Small intestine (tissue), 7 donors: ENCODE data around the gene PMM1. TPM values are rescaled to one million over a fixed set of nuclear protein-coding genes. Genes with fewer than 3 reads are reported as not detected.
"Not testable (repeated sequence)": the region's sequence is repeated elsewhere in the genome, so short reads cannot be mapped to it uniquely, and the experiment has no call there.

Experiments used
- DNase-seq, 2 donors: peaks; one replicate each; pipeline versions ENCODE4 v3.0.0 to v3.0.0-alpha.2; 2013
- FAIRE-seq: peaks from 2 replicates; lab custom pipeline; 2012; peaks lifted over from hg19 to GRCh38; lab: Jason Lieb, UNC
- H3K27ac ChIP-seq, 3 donors: one replicate each; pipeline ENCODE4 v1.5.1; 2013; ENCODE audit warnings: low read length in 2 of 3, mild to moderate bottlenecking in 2 of 3, control low read depth in 1 of 3, inconsistent platforms in 1 of 3, low read depth in 1 of 3, moderate library complexity in 1 of 3
- H3K27me3 ChIP-seq, 3 donors: one replicate each; pipeline ENCODE4 v1.6.1; 2013; ENCODE audit warnings: low read length in 3 of 3, inconsistent platforms in 1 of 3; ENCODE audit not compliant: control insufficient read depth in 3 of 3, insufficient read depth in 3 of 3
- H3K36me3 ChIP-seq, 3 donors: one replicate each; pipeline ENCODE4 v1.6.1; 2013; ENCODE audit warnings: low read length in 3 of 3, inconsistent platforms in 1 of 3, low read depth in 1 of 3, mild to moderate bottlenecking in 1 of 3, moderate library complexity in 1 of 3; ENCODE audit not compliant: control insufficient read depth in 3 of 3, insufficient read depth in 2 of 3
- H3K4me1 ChIP-seq, 3 donors: one replicate each; pipeline ENCODE4 v1.6.1; 2013; ENCODE audit warnings: low read length in 2 of 3, inconsistent platforms in 1 of 3, low read depth in 1 of 3, mild to moderate bottlenecking in 1 of 3, moderate library complexity in 1 of 3; ENCODE audit not compliant: control insufficient read depth in 3 of 3, insufficient read depth in 2 of 3
- H3K4me3 ChIP-seq, 3 donors: one replicate each; pipeline ENCODE4 v1.5.1; 2013; ENCODE audit warnings: low read length in 3 of 3, control low read depth in 1 of 3, inconsistent platforms in 1 of 3, low read depth in 1 of 3, mild to moderate bottlenecking in 1 of 3, moderate library complexity in 1 of 3
- H3K9me3 ChIP-seq, 2 donors: one replicate each; pipeline ENCODE4 v1.6.1; 2013; ENCODE audit warnings: low read depth in 1 of 2, low read length in 1 of 2; ENCODE audit not compliant: control insufficient read depth in 2 of 2, insufficient read depth in 1 of 2
- WGBS, 3 donors: extraction: QIAGEN DNeasy Blood & Tissue Kit; methylation state at CpG; one replicate each; pipeline ENCODE4 v1.1.7; 2013; 5-methylcytosine and 5-hydroxymethylcytosine counted together
- polyA plus RNA-seq, 4 donors: library from polyadenylated mRNA; stranded (reverse) in 3 of 4; unstranded in 1 of 4; fragments of 200-250 nt in 3 of 4; fragments of 120-200 nt in 1 of 4; gene quantifications; one replicate each; pipeline versions ENCODE4 v1.2.1 to v1.2.3, GENCODE V29; 2013
- donor health status: healthy with polysubstance abuse.
- donor health status: control.
- donor health status: control.
- donor health status: Bipolar disorder and iron deficiency.
- donor health status: healthy.

The PMM1 gene
- polyA plus RNA-seq, 4 donors: 45.5 to 125 (median 90.4) TPM

DNA sequence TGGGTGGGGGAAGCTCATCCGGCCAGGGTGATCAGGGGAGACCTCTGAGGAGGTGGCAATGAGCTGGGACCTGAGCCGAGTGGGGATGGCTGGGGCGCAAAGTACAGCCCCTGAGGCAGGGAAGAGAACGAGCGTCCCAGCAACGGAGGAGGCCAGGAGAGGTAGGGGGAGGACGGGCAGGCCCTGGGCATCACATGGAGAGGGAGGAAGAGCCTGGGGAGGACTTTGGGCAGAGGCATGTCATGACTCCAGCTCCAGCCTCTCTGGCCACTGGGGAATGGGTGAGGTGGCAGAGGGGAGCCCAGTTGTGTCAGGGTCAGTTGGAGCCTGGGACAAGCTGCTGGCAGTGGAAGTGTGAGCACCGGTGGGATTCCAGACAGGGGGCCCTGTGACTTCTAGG is 11.5 kb downstream of the PMM1 start:
- Histone ChIP-seq H3K4me1 (no peaks in the 10 kb centered on the region), H3K36me3 (peaks cover 10 to 93% (median 10%) of the 10 kb centered on the region in 3 donors), H3K27me3 (no peaks in the 10 kb centered on the region), H3K9me3 (no peaks in the 10 kb centered on the region), H3K27ac (no peak overlapping the region), H3K4me3 (no peak overlapping the region)
- DNase-seq (no peak), FAIRE-seq (no peak)
- WGBS, 3 donors: 93 to 97% (median 93%) methylated on average over 8 of the region's 8 CpGs

DNA sequence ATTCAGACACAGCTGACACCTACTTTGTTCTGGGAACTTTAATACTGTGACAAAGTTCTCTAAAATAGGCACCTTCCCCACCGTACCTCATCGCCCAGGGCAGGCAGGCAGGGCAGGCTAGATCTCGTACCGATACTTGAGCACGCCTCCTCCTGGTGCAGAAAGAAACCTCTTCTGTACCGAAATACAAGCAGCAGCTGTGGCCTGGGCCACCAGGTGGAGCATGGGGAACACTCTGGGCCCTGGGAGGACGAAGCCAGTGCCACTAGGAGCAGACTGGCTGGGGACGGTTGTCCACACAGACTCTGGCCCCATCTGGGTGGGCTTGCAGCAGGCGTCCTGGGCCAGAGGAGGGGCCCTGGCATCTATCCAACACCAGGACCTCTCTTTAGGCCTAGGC is 12.8 kb downstream of the PMM1 start:
- no peaks in the 10 kb centered on the region for H3K9me3 ChIP-seq
- H3K27ac ChIP-seq: no peak overlapping the region
- FAIRE-seq: no peak
- peak; percentile 60 to 61 for DNase-seq
- H3K4me1 ChIP-seq: no peaks in the 10 kb centered on the region
- no peaks in the 10 kb centered on the region for H3K27me3 ChIP-seq
- H3K4me3 ChIP-seq: no peak overlapping the region
- H3K36me3 ChIP-seq: peaks cover 0 to 80% (median 10%) of the 10 kb centered on the region in 3 donors
- WGBS, 3 donors: 74 to 79% (median 75%) methylated on average over 9 of the region's 9 CpGs

DNA sequence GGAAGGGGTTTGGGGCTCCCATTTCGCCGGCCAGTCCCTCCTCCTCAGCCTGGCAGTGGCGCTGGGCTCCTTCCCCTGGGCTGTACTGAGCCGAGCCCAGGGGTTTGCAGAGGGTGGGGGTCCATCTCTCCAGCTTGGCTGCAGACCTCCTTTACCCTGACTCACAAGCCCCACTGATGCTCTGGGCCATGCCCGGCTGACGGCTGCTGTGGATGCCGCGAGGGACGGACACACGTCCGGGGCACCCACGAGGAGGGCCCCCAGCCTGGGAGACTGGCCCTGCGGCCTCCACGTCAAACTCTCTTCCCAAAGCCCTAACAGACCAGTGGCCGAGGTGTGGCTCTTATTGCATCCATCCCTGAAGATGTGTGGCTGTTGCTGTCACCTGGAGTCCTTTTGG is 14.1 kb downstream of the PMM1 start:
- Histone ChIP-seq H3K27me3 (no peaks in the 10 kb centered on the region), H3K4me1 (no peaks in the 10 kb centered on the region), H3K27ac (no peak overlapping the region), H3K9me3 (no peaks in the 10 kb centered on the region), H3K36me3 (peaks cover 0 to 69% (median 10%) of the 10 kb centered on the region in 3 donors), H3K4me3 (no peak overlapping the region)
- FAIRE-seq (no peak), DNase-seq (no peak)
- WGBS, 3 donors: 87 to 93% (median 93%) methylated on average over 14 to 15 of the region's 15 CpGs

DNA sequence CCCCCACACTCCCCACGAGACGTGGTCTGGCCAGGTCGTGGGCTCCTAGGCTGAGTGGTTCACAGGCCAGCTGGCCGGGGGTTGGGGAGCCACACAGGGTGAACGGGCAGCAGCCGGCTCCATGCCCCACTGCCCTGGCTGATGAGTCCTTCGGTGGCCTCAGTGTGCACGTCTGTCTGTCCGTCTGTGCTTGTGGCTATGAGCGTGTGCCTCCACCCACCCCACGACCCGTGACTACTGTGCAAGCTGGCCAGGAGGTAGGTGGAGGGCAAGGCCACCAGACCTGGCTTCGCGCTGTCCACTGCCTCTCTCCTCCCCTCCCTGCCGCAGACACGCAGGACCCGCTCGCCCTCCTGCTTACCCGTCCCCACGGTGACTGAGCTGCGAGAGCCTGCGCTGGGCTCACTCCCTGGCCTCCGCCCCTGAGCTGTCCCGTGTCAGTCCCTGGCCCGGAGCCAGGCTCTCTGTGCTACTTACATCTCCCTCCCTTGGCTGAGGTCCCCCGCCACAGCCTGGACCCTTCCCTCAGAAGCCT is 14.7 kb downstream of the PMM1 start:
- FAIRE-seq (no peak), DNase-seq (no peak)
- peaks cover 0 to 63% (median 10%) of the 10 kb centered on the region in 3 donors for H3K36me3 ChIP-seq
- no peaks in the 10 kb centered on the region for H3K27me3 ChIP-seq
- WGBS, 3 donors: 72 to 79% (median 77%) methylated on average over 25 to 26 of the region's 26 CpGs
- no peaks in the 10 kb centered on the region for H3K9me3 ChIP-seq
- H3K4me3 ChIP-seq: no peak overlapping the region
- peaks cover 0 to 2% (median 0%) of the 10 kb centered on the region in 3 donors for H3K4me1 ChIP-seq
- no peak overlapping the region for H3K27ac ChIP-seq

DNA sequence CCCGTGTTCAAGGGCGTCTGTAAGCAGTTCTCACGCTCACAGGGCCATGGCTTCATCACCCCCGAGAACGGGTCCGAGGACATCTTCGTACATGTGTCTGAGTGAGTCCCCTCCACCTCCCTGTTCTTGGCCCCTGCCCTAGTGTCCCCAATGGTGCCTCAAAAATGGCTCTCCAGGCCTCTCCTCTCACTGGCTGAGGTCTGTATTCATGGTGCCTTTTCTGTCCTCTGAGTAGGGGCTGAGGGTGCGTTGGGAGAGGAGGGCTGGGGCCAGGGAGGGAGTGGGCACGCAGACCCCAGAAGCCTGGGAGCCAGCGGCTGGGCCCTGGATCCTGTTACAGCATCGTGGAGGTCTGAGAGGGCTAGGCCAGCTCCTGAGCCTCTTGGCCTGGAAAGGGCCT is 16.0 kb downstream of the PMM1 start:
- H3K9me3 ChIP-seq: no peaks in the 10 kb centered on the region
- no peak overlapping the region for H3K27ac ChIP-seq
- peaks cover 0 to 4% (median 0%) of the 10 kb centered on the region in 3 donors for H3K4me1 ChIP-seq
- DNase-seq (no peak), FAIRE-seq (no peak)
- H3K27me3 ChIP-seq: no peaks in the 10 kb centered on the region
- peaks cover 0 to 51% (median 10%) of the 10 kb centered on the region in 3 donors for H3K36me3 ChIP-seq
- WGBS, 3 donors: 88 to 91% (median 90%) methylated on average over 11 of the region's 11 CpGs
- no peak overlapping the region for H3K4me3 ChIP-seq

DNA sequence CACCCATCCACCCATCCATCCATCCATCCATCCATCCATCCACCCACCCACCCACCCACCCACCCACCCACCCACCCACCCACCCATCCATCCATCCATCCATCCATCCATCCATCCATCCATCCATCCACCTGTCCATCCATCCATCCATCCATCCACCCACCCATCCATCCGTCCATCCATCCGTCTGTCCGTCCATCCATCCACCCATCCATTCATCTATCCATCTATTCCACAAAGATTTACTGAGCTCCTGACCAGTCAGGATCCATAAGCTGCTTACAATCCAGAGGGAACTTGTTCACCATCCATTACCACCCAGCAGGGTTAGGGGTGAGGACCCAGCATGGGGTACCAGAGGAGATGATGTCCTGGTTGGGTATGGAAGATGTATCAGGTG is 17.3 kb downstream of the PMM1 start:
- not testable (repeated sequence) for H3K4me1 ChIP-seq, FAIRE-seq, H3K27ac ChIP-seq, H3K27me3 ChIP-seq, DNase-seq, H3K4me3 ChIP-seq, H3K9me3 ChIP-seq
- H3K36me3 ChIP-seq: peaks cover 0 to 37% (median 5%) of the 10 kb centered on the region in 3 donors
- 89 to 96% (median 94%) methylated on average over 3 of the region's 3 CpGs for WGBS, 3 donors

DNA sequence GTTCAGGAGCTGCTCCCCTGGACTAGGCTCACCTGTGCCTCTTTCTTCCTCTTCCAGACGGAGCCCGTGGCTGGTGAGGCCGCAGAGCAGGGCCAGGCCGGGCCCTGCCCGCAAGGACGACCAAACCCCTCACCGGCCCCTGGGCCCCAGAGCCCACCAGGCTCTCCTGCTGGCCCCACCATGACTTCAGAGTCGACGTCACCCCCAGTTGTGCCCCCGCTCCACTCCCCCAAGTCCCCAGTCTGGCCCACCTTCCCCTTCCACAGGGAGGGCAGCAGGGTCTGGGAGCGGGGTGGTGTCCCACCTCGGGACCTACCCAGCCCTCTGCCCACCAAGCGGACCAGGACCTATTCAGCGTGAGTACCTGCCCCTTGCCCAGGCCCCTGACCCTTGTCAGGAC is 17.9 kb downstream of the PMM1 start:
- no peak overlapping the region for H3K4me3 ChIP-seq
- H3K27ac ChIP-seq: no peak overlapping the region
- peaks cover 0 to 4% (median 0%) of the 10 kb centered on the region in 3 donors for H3K4me1 ChIP-seq
- peaks cover 0 to 32% (median 3%) of the 10 kb centered on the region in 3 donors for H3K36me3 ChIP-seq
- no peaks in the 10 kb centered on the region for H3K27me3 ChIP-seq
- no peak for FAIRE-seq
- no peak for DNase-seq
- 94 to 96% (median 94%) methylated on average over 13 to 14 of the region's 14 CpGs for WGBS, 3 donors
- H3K9me3 ChIP-seq: no peaks in the 10 kb centered on the region

DNA sequence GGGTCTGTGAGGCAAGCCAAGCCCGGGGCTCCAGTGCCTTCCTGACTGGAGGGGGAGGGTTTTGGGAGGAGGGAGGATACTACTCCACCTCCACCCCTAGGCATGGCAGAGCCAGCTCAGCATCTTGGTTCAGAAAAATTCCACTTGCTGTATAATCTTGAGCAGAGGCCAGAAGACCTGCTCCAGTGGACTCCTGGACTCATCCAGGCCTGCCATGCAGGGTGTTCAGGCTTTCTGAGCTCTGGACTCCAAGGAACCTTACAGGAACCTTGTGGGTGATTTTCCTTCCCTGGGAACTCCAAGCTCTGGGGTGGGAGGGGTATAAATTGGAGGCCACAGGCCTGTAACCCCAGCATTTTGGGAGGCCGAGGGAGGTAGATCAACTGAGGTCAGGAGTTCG is 19.4 kb downstream of the PMM1 start:
- no peaks in the 10 kb centered on the region for H3K9me3 ChIP-seq
- peaks cover 0 to 16% (median 0%) of the 10 kb centered on the region in 3 donors for H3K36me3 ChIP-seq
- H3K27me3 ChIP-seq: no peaks in the 10 kb centered on the region
- H3K4me3 ChIP-seq: no peak overlapping the region
- H3K4me1 ChIP-seq: peaks cover 0 to 8% (median 0%) of the 10 kb centered on the region in 3 donors
- DNase-seq: peak; percentile 54 to 66
- no peak for FAIRE-seq
- H3K27ac ChIP-seq: peak overlapping the region in 1 of 3 donors; percentile 50
- 63 to 79% (median 64%) methylated on average over 3 of the region's 3 CpGs for WGBS, 3 donors

DNA sequence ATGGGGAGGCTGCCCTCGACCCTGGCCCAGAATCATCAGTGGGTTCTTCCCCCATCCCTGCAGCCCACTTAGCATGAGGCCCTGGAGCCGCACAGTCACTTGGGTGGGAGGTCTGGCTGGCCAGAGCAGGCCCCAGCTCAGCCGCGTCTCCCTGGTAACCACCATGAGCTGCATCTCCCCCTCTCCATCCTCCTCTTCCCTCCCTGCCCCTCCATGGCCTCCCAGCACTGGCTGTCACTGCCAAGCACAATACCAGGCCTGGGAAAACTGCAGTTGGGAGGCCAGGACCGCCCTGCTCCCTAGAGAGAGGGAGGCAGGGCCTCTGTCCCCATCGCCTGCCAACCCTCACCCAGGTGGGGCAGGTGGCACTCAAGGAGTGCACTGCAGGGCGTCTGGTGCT is 20.8 kb downstream of the PMM1 start:
- Histone ChIP-seq H3K4me1 (peaks cover 0 to 8% (median 0%) of the 10 kb centered on the region in 3 donors), H3K27ac (no peak overlapping the region), H3K36me3 (peaks cover 0 to 5% (median 0%) of the 10 kb centered on the region in 3 donors), H3K4me3 (no peak overlapping the region), H3K27me3 (no peaks in the 10 kb centered on the region), H3K9me3 (no peaks in the 10 kb centered on the region)
- DNase-seq (no peak), FAIRE-seq (no peak)
- WGBS, 3 donors: 69 to 72% (median 71%) methylated on average over 7 of the region's 7 CpGs
